ENCODE results near the gene S100A16.
"Not testable (repeated sequence)": the region's sequence is repeated elsewhere in the genome, so short reads cannot be mapped to it uniquely, and the experiment has no call there.

S100A16 gene

GRCh38 chr1:153607381-153607780, 5.6 kb downstream of the S100A16 start:
- H3K4me3 Mint-ChIP-seq, result no peak overlapping the region
- CTCF ChIA-PET, result interaction anchor here (1.0 to 2.0 kb wide), 2 partner anchors 74 to 97 kb away, joined by 3 to 4 read pairs; no protein-coding TSS in a partner anchor
- H3K9me3 Mint-ChIP-seq, result no peaks in the 10 kb centered on the region
- no peak for DNase-seq
- H3K4me1 Mint-ChIP-seq, result peaks cover 3% of the 10 kb centered on the region
- H3K27me3 Mint-ChIP-seq, result peaks cover 25% of the 10 kb centered on the region
- no peaks in the 10 kb centered on the region for H3K36me3 Mint-ChIP-seq
- H3K27ac Mint-ChIP-seq, result no peak overlapping the region

- Mint-ChIP-seq H3K4me1 (peaks cover 7% of the 10 kb centered on the region), H3K27ac (no peak overlapping the region), H3K9me3 (no peaks in the 10 kb centered on the region), H3K27me3 (peaks cover 19% of the 10 kb centered on the region), H3K4me3 (no peak overlapping the region), H3K36me3 (no peaks in the 10 kb centered on the region)
- no peak for DNase-seq
- CTCF ChIA-PET, result interaction anchor here (1.0 kb wide), 1 partner anchor 73 kb away, joined by 3 read pairs; no protein-coding TSS in a partner anchor
Observed at GRCh38 chr1:153606194-153606593, 6.7 kb downstream of the S100A16 start.

- peaks cover 17% of the 10 kb centered on the region for H3K4me1 Mint-ChIP-seq
- CTCF ChIA-PET, result no interaction called here
Observed at GRCh38 chr1:153602749-153603148, 10.2 kb downstream of the S100A16 start.

GRCh38 chr1:153599847-153600246, 13.1 kb downstream of the S100A16 start:
- Mint-ChIP-seq H3K36me3 (no peaks in the 10 kb centered on the region), H3K4me1 (peaks cover 19% of the 10 kb centered on the region), H3K4me3 (no peak overlapping the region), H3K27me3 (no peaks in the 10 kb centered on the region), H3K9me3 (no peaks in the 10 kb centered on the region), H3K27ac (no peak overlapping the region)
- no peak for DNase-seq
- CTCF ChIA-PET, result interaction anchor here (2.4 kb wide), 1 partner anchor 27 kb away, joined by 8 read pairs; no protein-coding TSS in a partner anchor

More at GRCh38 chr1:153602749-153603148, 10.2 kb downstream of the S100A16 start:
- Mint-ChIP-seq H3K9me3 (no peaks in the 10 kb centered on the region), H3K27ac (no peak overlapping the region), H3K4me3 (no peak overlapping the region), H3K36me3 (no peaks in the 10 kb centered on the region), H3K27me3 (peaks cover 4% of the 10 kb centered on the region)
- no peak for DNase-seq

- no peaks in the 10 kb centered on the region for H3K9me3 Mint-ChIP-seq
- no peak overlapping the region for H3K4me3 Mint-ChIP-seq
Observed at GRCh38 chr1:153598309-153599172, 14.4 kb downstream of the S100A16 start.

GRCh38 chr1:153597206-153597605, 15.7 kb downstream of the S100A16 start:
- Mint-ChIP-seq H3K4me3 (no peak overlapping the region), H3K4me1 (peaks cover 15% of the 10 kb centered on the region), H3K36me3 (no peaks in the 10 kb centered on the region), H3K27me3 (no peaks in the 10 kb centered on the region), H3K9me3 (no peaks in the 10 kb centered on the region), H3K27ac (no peak overlapping the region)
- no peak for DNase-seq
- CTCF ChIA-PET, result interaction anchor here (1.1 to 2.4 kb wide), 3 partner anchors 21 to 87 kb away, joined by 3 to 8 read pairs (median 8); no protein-coding TSS in a partner anchor

More at GRCh38 chr1:153598309-153599172, 14.4 kb downstream of the S100A16 start:
- CTCF ChIA-PET, result interaction anchor here (0.6 to 2.4 kb wide), 4 partner anchors 17 to 88 kb away, joined by 3 to 8 read pairs (median 6); partner anchors contain the start of gene S100A14
- peak; percentile 37 for DNase-seq
- Mint-ChIP-seq H3K36me3 (no peaks in the 10 kb centered on the region), H3K27me3 (no peaks in the 10 kb centered on the region), H3K27ac (no peak overlapping the region), H3K4me1 (peaks cover 19% of the 10 kb centered on the region)

- Mint-ChIP-seq H3K36me3 (no peaks in the 10 kb centered on the region), H3K27ac (no peak overlapping the region), H3K4me1 (peaks cover 2% of the 10 kb centered on the region), H3K27me3 (peaks cover 3% of the 10 kb centered on the region), H3K4me3 (no peak overlapping the region), H3K9me3 (no peaks in the 10 kb centered on the region)
- DNase-seq, result no peak
- CTCF ChIA-PET, result interaction anchor here (0.9 to 1.6 kb wide), 3 partner anchors 20 to 98 kb away, joined by 3 to 9 read pairs (median 4); no protein-coding TSS in a partner anchor
Observed at GRCh38 chr1:153592748-153593147, 20.2 kb downstream of the S100A16 start.

- no peaks in the 10 kb centered on the region for H3K4me1 Mint-ChIP-seq
- H3K36me3 Mint-ChIP-seq, result no peaks in the 10 kb centered on the region
- H3K27me3 Mint-ChIP-seq, result peaks cover 26% of the 10 kb centered on the region
- no peak for DNase-seq
- no peak overlapping the region for H3K27ac Mint-ChIP-seq
- CTCF ChIA-PET, result interaction anchor here (0.6 kb wide), 1 partner anchor 38 kb away, joined by 3 read pairs; no protein-coding TSS in a partner anchor
- no peak overlapping the region for H3K4me3 Mint-ChIP-seq
- H3K9me3 Mint-ChIP-seq, result no peaks in the 10 kb centered on the region
Observed at GRCh38 chr1:153588482-153588881, 24.5 kb downstream of the S100A16 start.

- not testable (repeated sequence) for H3K36me3 Mint-ChIP-seq, H3K4me3 Mint-ChIP-seq, DNase-seq, H3K27ac Mint-ChIP-seq, H3K9me3 Mint-ChIP-seq, H3K4me1 Mint-ChIP-seq
- CTCF ChIA-PET, result interaction anchor here (0.6 kb wide), 1 partner anchor 39 kb away, joined by 3 read pairs; no protein-coding TSS in a partner anchor
- H3K27me3 Mint-ChIP-seq, result peaks cover 26% of the 10 kb centered on the region
Observed at GRCh38 chr1:153588033-153588432, 24.9 kb downstream of the S100A16 start.

- no peak for DNase-seq
- Mint-ChIP-seq H3K9me3 (no peaks in the 10 kb centered on the region), H3K36me3 (no peaks in the 10 kb centered on the region), H3K4me1 (no peaks in the 10 kb centered on the region), H3K27ac (no peak overlapping the region), H3K27me3 (peaks cover 26% of the 10 kb centered on the region), H3K4me3 (no peak overlapping the region)
- CTCF ChIA-PET, result no interaction called here
Observed at GRCh38 chr1:153587314-153587713, 25.6 kb downstream of the S100A16 start.

GRCh38 chr1:153586347-153586746, 26.6 kb downstream of the S100A16 start:
- CTCF ChIA-PET, result interaction anchor here (1.5 kb wide), 1 partner anchor 76 kb away, joined by 3 read pairs; no protein-coding TSS in a partner anchor
- H3K9me3 Mint-ChIP-seq, result no peaks in the 10 kb centered on the region
- H3K27me3 Mint-ChIP-seq, result peaks cover 26% of the 10 kb centered on the region
- H3K27ac Mint-ChIP-seq, result no peak overlapping the region
- no peak for DNase-seq
- H3K36me3 Mint-ChIP-seq, result no peaks in the 10 kb centered on the region
- no peak overlapping the region for H3K4me3 Mint-ChIP-seq
- H3K4me1 Mint-ChIP-seq, result no peaks in the 10 kb centered on the region

GRCh38 chr1:153585006-153585405, 27.9 kb downstream of the S100A16 start:
- no peak overlapping the region for H3K4me3 Mint-ChIP-seq
- DNase-seq, result no peak
- H3K9me3 Mint-ChIP-seq, result no peaks in the 10 kb centered on the region
- no peaks in the 10 kb centered on the region for H3K36me3 Mint-ChIP-seq
- peaks cover 29% of the 10 kb centered on the region for H3K27me3 Mint-ChIP-seq
- H3K4me1 Mint-ChIP-seq, result no peaks in the 10 kb centered on the region
- CTCF ChIA-PET, result interaction anchor here (1.5 kb wide), 1 partner anchor 74 kb away, joined by 3 read pairs; no protein-coding TSS in a partner anchor
- no peak overlapping the region for H3K27ac Mint-ChIP-seq

- H3K27me3 Mint-ChIP-seq, result peaks cover 37% of the 10 kb centered on the region
- CTCF ChIA-PET, result no interaction called here
Observed at GRCh38 chr1:153583976-153584375, 29.0 kb downstream of the S100A16 start.

GRCh38 chr1:153583514-153583913, 29.4 kb downstream of the S100A16 start:
- H3K4me3 Mint-ChIP-seq, H3K36me3 Mint-ChIP-seq, H3K9me3 Mint-ChIP-seq, H3K27ac Mint-ChIP-seq, DNase-seq, CTCF ChIA-PET, H3K4me1 Mint-ChIP-seq: not testable (repeated sequence)
- H3K27me3 Mint-ChIP-seq, result peaks cover 41% of the 10 kb centered on the region

More at GRCh38 chr1:153583976-153584375, 29.0 kb downstream of the S100A16 start:
- no peaks in the 10 kb centered on the region for H3K4me1 Mint-ChIP-seq
- no peaks in the 10 kb centered on the region for H3K9me3 Mint-ChIP-seq
- H3K36me3 Mint-ChIP-seq, result no peaks in the 10 kb centered on the region
- no peak overlapping the region for H3K4me3 Mint-ChIP-seq
- no peak for DNase-seq
- no peak overlapping the region for H3K27ac Mint-ChIP-seq

All from activated naive CD4-positive, alpha-beta T cell treated with anti-CD3 and anti-CD28 coated beads, Interleukin-2, amount 10 ng/mL, durations not matched to agents 7 days and 5 days (primary cell).